Measurements from ENCODE around the gene MED31. TPM values are rescaled to one million over a fixed set of nuclear protein-coding genes. Genes with fewer than 3 reads are reported as not detected.

MED31 gene
- total RNA-seq, 3 donors from 2014 or later, result 12.1 to 13.5 (median 12.6) TPM

GRCh38 chr17:6682339-6682738 is 30.9 kb upstream of the MED31 start:
- no peak for TF ChIP-seq CTCF (IDR thresholded peaks at IDR 0.05)
- intact Hi-C loops (cut with DNase I, micrococcal nuclease), result no loop called here

GRCh38 chr17:6681671-6682070 is 30.3 kb upstream of the MED31 start:
- no peak for DNase-seq
- Histone ChIP-seq H3K4me1 (ENCODE audit: low read depth) (no peaks in the 10 kb centered on the region), H3K4me3 (no peak overlapping the region), H3K36me3 (ENCODE audit: low read depth) (no peaks in the 10 kb centered on the region), H3K9me3 (no peaks in the 10 kb centered on the region)
- intact Hi-C loops (cut with DNase I, micrococcal nuclease), result no loop called here
- no peak for TF ChIP-seq CTCF (IDR thresholded peaks at IDR 0.05)
- no peak for ATAC-seq

More at GRCh38 chr17:6682339-6682738, 30.9 kb upstream of the MED31 start:
- Histone ChIP-seq H3K4me3 (no peak overlapping the region), H3K4me1 (ENCODE audit: low read depth) (no peaks in the 10 kb centered on the region), H3K9me3 (no peaks in the 10 kb centered on the region), H3K36me3 (ENCODE audit: low read depth) (no peaks in the 10 kb centered on the region)
- DNase-seq, result peak in 1 of 3 donors; percentile 8
- no peak for ATAC-seq

GRCh38 chr17:6681176-6681575 is 29.8 kb upstream of the MED31 start:
- no peaks in the 10 kb centered on the region for H3K4me1 ChIP-seq (ENCODE audit: low read depth)
- no peaks in the 10 kb centered on the region for H3K36me3 ChIP-seq (ENCODE audit: low read depth)
- no peak for ATAC-seq
- intact Hi-C loops (cut with DNase I, micrococcal nuclease), result no loop called here
- H3K4me3 ChIP-seq, result no peak overlapping the region
- no peak for TF ChIP-seq CTCF (IDR thresholded peaks at IDR 0.05)
- H3K9me3 ChIP-seq, result no peaks in the 10 kb centered on the region
- peak in 1 of 3 donors; percentile 4 for DNase-seq

GRCh38 chr17:6679241-6679640 is 27.8 kb upstream of the MED31 start:
- ATAC-seq (no peak), DNase-seq (no peak)
- intact Hi-C loops (cut with DNase I, micrococcal nuclease), result no loop called here
- no peak for TF ChIP-seq CTCF (IDR thresholded peaks at IDR 0.05)
- no peaks in the 10 kb centered on the region for H3K4me1 ChIP-seq (ENCODE audit: low read depth)
- H3K36me3 ChIP-seq (ENCODE audit: low read depth), result no peaks in the 10 kb centered on the region
- no peaks in the 10 kb centered on the region for H3K9me3 ChIP-seq
- no peak overlapping the region for H3K4me3 ChIP-seq

GRCh38 chr17:6677946-6678345 is 26.5 kb upstream of the MED31 start:
- intact Hi-C loops (cut with DNase I, micrococcal nuclease), result no loop called here
- no peak for DNase-seq
- Histone ChIP-seq H3K4me3 (no peak overlapping the region), H3K4me1 (ENCODE audit: low read depth) (no peaks in the 10 kb centered on the region), H3K9me3 (no peaks in the 10 kb centered on the region), H3K36me3 (ENCODE audit: low read depth) (no peaks in the 10 kb centered on the region)
- no peak for ATAC-seq
- no peak for TF ChIP-seq CTCF (IDR thresholded peaks at IDR 0.05)

Data from mucosa of descending colon (tissue), 3 donors.